ENCODE measurements around the gene NXPE4.
"Not testable (repeated sequence)": the region's sequence is repeated elsewhere in the genome, so short reads cannot be mapped to it uniquely, and the experiment has no call there.

Gene NXPE4

GRCh38 chr11:114595571-114595970 is at the start of gene NXPE4:
Gene NXPE4 (minus strand): TSS chr11:114595786. CDS start chr11:114594759, 1,027 bp downstream.
- no peak for DNase-seq (ENCODE audit: low read depth in 2 of 2)

- DNase-seq (ENCODE audit: low read depth in 2 of 2): not testable (repeated sequence)
Observed at GRCh38 chr11:114639440-114639839, 43.9 kb upstream of the NXPE4 start.

GRCh38 chr11:114631445-114631965 is 35.9 kb upstream of the NXPE4 start:
- not testable (repeated sequence) for DNase-seq (ENCODE audit: low read depth in 2 of 2)

GRCh38 chr11:114625294-114625693 is 29.7 kb upstream of the NXPE4 start:
- DNase-seq (ENCODE audit: low read depth in 2 of 2): no peak

GRCh38 chr11:114624455-114625207 is 29.0 kb upstream of the NXPE4 start:
- DNase-seq (ENCODE audit: low read depth in 2 of 2): no peak

GRCh38 chr11:114623720-114624119 is 28.1 kb upstream of the NXPE4 start:
- DNase-seq (ENCODE audit: low read depth in 2 of 2): no peak

- no peak for DNase-seq (ENCODE audit: low read depth in 2 of 2)
Observed at GRCh38 chr11:114622858-114623257, 27.3 kb upstream of the NXPE4 start.

- no peak for DNase-seq (ENCODE audit: low read depth in 2 of 2)
Observed at GRCh38 chr11:114621950-114622809, 26.6 kb upstream of the NXPE4 start.

GRCh38 chr11:114621072-114621471 is 25.5 kb upstream of the NXPE4 start:
- DNase-seq (ENCODE audit: low read depth in 2 of 2): no peak

GRCh38 chr11:114619659-114620173 is 24.1 kb upstream of the NXPE4 start:
- DNase-seq (ENCODE audit: low read depth in 2 of 2): no peak

- no peak for DNase-seq (ENCODE audit: low read depth in 2 of 2)
Observed at GRCh38 chr11:114618139-114618538, 22.6 kb upstream of the NXPE4 start.

- DNase-seq (ENCODE audit: low read depth in 2 of 2): no peak
Observed at GRCh38 chr11:114617157-114618124, 21.9 kb upstream of the NXPE4 start.

- no peak for DNase-seq (ENCODE audit: low read depth in 2 of 2)
Observed at GRCh38 chr11:114616516-114616915, 20.9 kb upstream of the NXPE4 start.

- DNase-seq (ENCODE audit: low read depth in 2 of 2): no peak
Observed at GRCh38 chr11:114615448-114616361, 20.1 kb upstream of the NXPE4 start.

GRCh38 chr11:114614127-114614720 is 18.6 kb upstream of the NXPE4 start:
- no peak for DNase-seq (ENCODE audit: low read depth in 2 of 2)

- DNase-seq (ENCODE audit: low read depth in 2 of 2): not testable (repeated sequence)
Observed at GRCh38 chr11:114613094-114613493, 17.5 kb upstream of the NXPE4 start.

GRCh38 chr11:114612686-114613085 is 17.1 kb upstream of the NXPE4 start:
- DNase-seq (ENCODE audit: low read depth in 2 of 2): no peak

GRCh38 chr11:114612199-114612598 is 16.6 kb upstream of the NXPE4 start:
- not testable (repeated sequence) for DNase-seq (ENCODE audit: low read depth in 2 of 2)
